Keratinocyte (primary cell): ENCODE data around the gene CERS4. TPM values are rescaled to one million over a fixed set of nuclear protein-coding genes. Genes with fewer than 3 reads are reported as not detected.

Experiments
- DNase-seq: peaks from one replicate; pipeline ENCODE4 v3.0.0-alpha.2; 2011; ENCODE audit warnings: low read depth, missing footprints, low spot score
- FAIRE-seq: peaks from 2 replicates; lab custom pipeline; 2011; peaks lifted over from hg19 to GRCh38; lab: Jason Lieb, UNC
- H2AFZ ChIP-seq: 2 replicates; pipeline ENCODE4 v1.6.0; 2012; ENCODE audit warnings: low read length, control low read depth, inconsistent platforms; ENCODE audit not compliant: control insufficient read depth
- H3K27ac ChIP-seq: 2 replicates; pipeline ENCODE4 v1.5.1; 2011; ENCODE audit warnings: low read length; ENCODE audit not compliant: control insufficient read depth, insufficient read depth
- H3K27me3 ChIP-seq: 3 replicates; pipeline ENCODE4 v1.6.0; 2011; ENCODE audit warnings: low read length; ENCODE audit not compliant: control insufficient read depth, insufficient read depth; ENCODE audit errors: extremely low read depth
- H3K36me3 ChIP-seq, 2 experiments: 2 replicates in 1 of 2; 3 replicates in 1 of 2; pipeline ENCODE4 v1.5.1; 2011; ENCODE audit warnings: low read length in 2 of 2, mild to moderate bottlenecking in 1 of 2; ENCODE audit not compliant: control insufficient read depth in 2 of 2, insufficient read depth in 2 of 2; ENCODE audit errors: extremely low read depth in 1 of 2
- H3K4me1 ChIP-seq: 3 replicates; pipeline ENCODE4 v1.5.1; 2011; ENCODE audit warnings: low read length; ENCODE audit not compliant: control insufficient read depth, insufficient read depth; ENCODE audit errors: extremely low read depth
- H3K4me2 ChIP-seq: 3 replicates; pipeline ENCODE4 v1.6.0; 2011; ENCODE audit warnings: low read depth, low read length; ENCODE audit not compliant: control insufficient read depth, insufficient read depth; ENCODE audit errors: extremely low read depth
- H3K4me3 ChIP-seq, 3 experiments: fragments of 200-600 bp in 1 of 3; sonication (generic) in 1 of 3; 2 replicates in 2 of 3; 3 replicates in 1 of 3; pipeline ENCODE4 v1.5.1; 2011 to 2016; ENCODE audit warnings: low read length in 3 of 3, mild to moderate bottlenecking in 3 of 3, control low read depth in 2 of 3, inconsistent platforms in 1 of 3, low read depth in 1 of 3, mixed read lengths in 1 of 3, mixed run types in 1 of 3, moderate library complexity in 1 of 3; ENCODE audit not compliant: control insufficient read depth in 2 of 3, insufficient read depth in 2 of 3; ENCODE audit errors: extremely low read depth in 1 of 3
- H3K79me2 ChIP-seq: 2 replicates; pipeline ENCODE4 v1.6.0; 2012; ENCODE audit warnings: low read length; ENCODE audit not compliant: control insufficient read depth, insufficient read depth
- H3K9ac ChIP-seq: 3 replicates; pipeline ENCODE4 v1.6.0; 2011; ENCODE audit warnings: low read length; ENCODE audit not compliant: control insufficient read depth, insufficient read depth; ENCODE audit errors: extremely low read depth
- H3K9me1 ChIP-seq: 3 replicates; pipeline ENCODE4 v1.6.0; 2011; ENCODE audit warnings: low read length; ENCODE audit not compliant: control insufficient read depth, insufficient read depth; ENCODE audit errors: extremely low read depth
- H3K9me3 ChIP-seq: 2 replicates; pipeline ENCODE4 v1.5.1; 2012; ENCODE audit warnings: low read depth, low read length; ENCODE audit not compliant: control insufficient read depth
- H4K20me1 ChIP-seq: 3 replicates; pipeline ENCODE4 v1.6.0; 2011; ENCODE audit warnings: low read length; ENCODE audit not compliant: control insufficient read depth, insufficient read depth; ENCODE audit errors: extremely low read depth
- CTCF ChIP-seq, 3 experiments: IDR thresholded peaks in 1 of 3; conservative IDR thresholded peaks in 1 of 3; optimal IDR thresholded peaks in 1 of 3; 2 replicates in 2 of 3; 3 replicates in 1 of 3; pipeline versions ENCODE3 to v1.5.1; 2011; ENCODE audit warnings: low read length in 3 of 3, mild to moderate bottlenecking in 3 of 3, moderate library complexity in 2 of 3, control low read depth in 1 of 3, inconsistent platforms in 1 of 3; ENCODE audit not compliant: insufficient read depth in 2 of 3; ENCODE audit errors: extremely low read depth in 1 of 3
- EZH2 ChIP-seq: IDR thresholded peaks from one replicate; pipeline ENCODE4 v1.6.1; 2012; ENCODE audit warnings: inconsistent platforms, mild to moderate bottlenecking, low read length, moderate library complexity
- dilution Hi-C: fragments of 300-500 bp; cut with MboI; formaldehyde crosslinking; loops from one replicate; pipeline ENCODE4 v1.7.0; 2020; ENCODE audit warnings: low sequenced_read_pairs; ENCODE audit not compliant: extremely low pct_ligation_motif_present
- polyA plus RNA-seq, 5 experiments: library from polyadenylated mRNA; depleted of rRNA in 3 of 5; stranded (reverse) in 3 of 5; stranded (forward) in 1 of 5; unstranded in 1 of 5; fragments of >200 nt; gene quantifications; 1 replicate in 1 of 5; 2 replicates in 3 of 5; 3 replicates in 1 of 5; pipeline versions ENCODE4 v1.2.1 to v1.2.3, GENCODE V29; 2011 to 2012; ENCODE audit warnings: missing spikeins in 2 of 5, low read depth in 1 of 5, low replicate concordance in 1 of 5

Gene CERS4
- polyA plus RNA-seq, 1 donor (not counting 4 experiments of a cell fraction or from before 2014, with no cell fraction given): 19.8 TPM

DNA sequence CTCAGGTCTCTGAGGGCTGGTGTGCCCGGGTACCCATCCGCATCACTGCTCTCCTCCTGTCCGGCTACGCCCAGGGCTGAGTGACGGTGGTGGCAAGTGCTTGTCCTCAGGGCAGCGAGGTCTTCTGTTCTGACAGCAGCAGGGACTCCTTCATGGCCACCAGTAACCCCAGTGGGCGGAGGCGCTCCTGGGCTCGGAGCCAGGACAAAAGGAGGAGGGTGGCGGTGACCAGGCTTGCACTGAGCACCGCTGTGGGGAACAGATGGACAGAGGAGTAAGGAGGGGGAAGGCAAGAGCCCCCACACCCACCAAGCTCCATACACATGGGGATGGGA lies 93.2 kb downstream of the CERS4 start:
- Histone ChIP-seq H3K4me2 (no peak overlapping the region), H3K9ac (no peak overlapping the region), H3K27me3 (no peaks in the 10 kb centered on the region), H3K36me3 (peaks cover 4% of the 10 kb centered on the region in 2 experiments), H4K20me1 (no peaks in the 10 kb centered on the region), H3K79me2 (no peaks in the 10 kb centered on the region), H3K4me1 (peaks cover under 1% of the 10 kb centered on the region), H3K9me1 (no peaks in the 10 kb centered on the region), H2AFZ (no peak overlapping the region), H3K27ac (no peak overlapping the region), H3K9me3 (no peaks in the 10 kb centered on the region), H3K4me3 (no peak overlapping the region)
- DNase-seq: no peak
- dilution Hi-C loops: no loop called here
- FAIRE-seq: no peak
- no peak for TF ChIP-seq CTCF (optimal IDR thresholded peaks at IDR 0.05 in 1 of 3, IDR thresholded peaks at IDR 0.05 in 1 of 3, conservative IDR thresholded peaks at IDR 0.05 in 1 of 3; ENCODE audit: extremely low read depth in 1 of 3, insufficient read depth in 2 of 3, low read length in 3 of 3)
- no peak for TF ChIP-seq EZH2

DNA sequence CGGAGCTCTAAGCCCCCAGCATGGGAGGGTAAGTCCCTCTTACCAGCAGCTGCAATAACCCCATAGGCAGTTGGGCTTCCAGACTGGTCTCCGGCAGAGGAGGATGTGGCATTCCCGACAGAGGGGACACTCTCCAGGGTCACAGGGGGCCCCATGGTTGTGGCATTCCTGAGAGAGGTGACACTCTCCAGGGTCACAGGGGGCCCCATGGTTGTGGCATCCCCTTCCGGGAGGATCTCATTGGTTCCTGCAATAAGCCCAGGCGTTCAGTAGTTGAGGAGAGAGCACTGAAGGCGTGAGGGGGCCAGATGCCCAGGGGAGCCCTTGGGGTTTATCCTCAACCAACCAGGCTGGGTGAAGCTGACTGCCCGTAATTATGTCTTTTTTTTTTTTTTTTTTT lies 93.6 kb downstream of the CERS4 start:
- Histone ChIP-seq H3K9ac (no peak overlapping the region), H3K4me2 (no peak overlapping the region), H3K79me2 (no peaks in the 10 kb centered on the region), H3K27ac (no peak overlapping the region), H4K20me1 (no peaks in the 10 kb centered on the region), H3K36me3 (peaks cover 4% of the 10 kb centered on the region in 2 experiments), H3K27me3 (no peaks in the 10 kb centered on the region), H3K9me1 (no peaks in the 10 kb centered on the region), H2AFZ (no peak overlapping the region), H3K9me3 (no peaks in the 10 kb centered on the region), H3K4me3 (no peak overlapping the region), H3K4me1 (peaks cover 5% of the 10 kb centered on the region)
- no peak for DNase-seq
- TF ChIP-seq CTCF (optimal IDR thresholded peaks at IDR 0.05 in 1 of 3, IDR thresholded peaks at IDR 0.05 in 1 of 3, conservative IDR thresholded peaks at IDR 0.05 in 1 of 3; ENCODE audit: extremely low read depth in 1 of 3, insufficient read depth in 2 of 3, low read length in 3 of 3) (no peak), EZH2 (no peak)
- no peak for FAIRE-seq
- dilution Hi-C loops: no loop called here
